HG02884 (cell line): ENCODE data around the gene TPSB2.
"Not testable (repeated sequence)": the region's sequence is repeated elsewhere in the genome, so short reads cannot be mapped to it uniquely, and the experiment has no call there.

ENCODE experiments used
- ATAC-seq: cut with Tn5 transposase; IDR thresholded peaks from one replicate; pipeline ENCODE4 v1.9.1; 2021; ENCODE audit warnings: mild to moderate bottlenecking, moderate library complexity; ENCODE audit not compliant: unreplicated experiment

The TPSB2 gene

DNA sequence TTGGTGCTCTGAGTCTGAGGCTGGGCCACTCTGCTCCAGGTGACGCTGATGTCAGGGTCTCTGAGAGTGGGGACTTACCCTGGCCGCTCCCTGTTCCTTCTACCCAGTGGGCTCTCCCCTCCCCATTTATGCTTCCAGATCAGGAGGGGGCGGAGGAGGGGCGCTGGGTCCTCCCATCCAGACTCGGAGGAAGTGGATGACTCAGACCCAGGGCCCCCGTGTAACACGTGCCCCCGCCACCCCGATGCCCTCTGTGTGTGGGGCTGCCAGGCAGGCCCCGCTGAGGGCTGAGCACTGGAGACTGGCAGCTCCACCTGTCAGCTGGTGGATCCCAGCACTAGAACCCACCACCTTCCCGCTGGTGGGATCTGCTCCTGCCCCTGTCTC, at the start of gene TPSB2:
TPSB2 (minus strand) TSS at position 101 of the 387 bp plus-strand sequence. CDS start 233 bp downstream, outside the sequence.
- not testable (repeated sequence) for ATAC-seq

DNA sequence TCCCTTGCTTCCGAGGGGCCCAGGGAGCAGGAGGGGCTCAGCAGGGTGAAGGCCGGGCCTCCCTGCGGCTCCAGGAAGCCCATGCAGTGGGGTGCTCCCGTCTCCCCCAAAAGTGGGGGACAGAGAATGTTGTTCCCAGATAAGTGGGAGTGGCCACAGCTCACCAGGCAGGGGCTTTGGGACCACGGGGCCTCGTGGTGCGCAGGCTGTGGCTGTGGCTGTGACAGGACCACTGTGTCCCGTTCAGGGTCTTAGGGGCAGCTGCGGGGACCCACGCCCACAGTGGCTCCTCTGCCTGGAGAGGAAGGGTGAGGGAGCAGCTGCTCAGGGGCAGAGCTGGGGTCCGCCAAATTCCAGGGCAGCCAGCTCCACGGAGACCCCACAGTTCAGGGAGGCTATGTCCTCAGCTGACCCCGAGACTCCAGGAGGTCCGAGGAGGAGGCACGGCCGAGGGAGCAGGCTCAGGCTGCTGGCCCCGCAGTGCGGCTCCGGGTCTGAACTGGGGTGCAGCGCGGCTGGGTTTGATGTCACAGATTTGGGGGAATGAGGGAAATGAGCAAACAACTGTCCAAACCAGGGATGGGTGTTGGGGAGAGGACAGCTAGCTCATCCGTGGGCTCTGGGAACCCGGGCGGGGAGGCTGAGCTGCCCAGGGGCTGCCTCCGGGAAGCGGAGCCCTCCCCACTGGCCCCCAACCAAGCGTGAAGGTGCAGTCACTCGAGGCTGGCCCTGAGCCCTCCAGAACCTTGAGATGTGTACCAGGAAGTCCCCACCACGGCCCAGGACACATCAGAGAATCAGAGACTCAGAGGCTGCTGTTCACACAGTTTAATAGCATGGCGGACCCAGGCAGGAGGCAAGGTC, 49.3 kb upstream of the TPSB2 start:
- ATAC-seq: no peak

DNA sequence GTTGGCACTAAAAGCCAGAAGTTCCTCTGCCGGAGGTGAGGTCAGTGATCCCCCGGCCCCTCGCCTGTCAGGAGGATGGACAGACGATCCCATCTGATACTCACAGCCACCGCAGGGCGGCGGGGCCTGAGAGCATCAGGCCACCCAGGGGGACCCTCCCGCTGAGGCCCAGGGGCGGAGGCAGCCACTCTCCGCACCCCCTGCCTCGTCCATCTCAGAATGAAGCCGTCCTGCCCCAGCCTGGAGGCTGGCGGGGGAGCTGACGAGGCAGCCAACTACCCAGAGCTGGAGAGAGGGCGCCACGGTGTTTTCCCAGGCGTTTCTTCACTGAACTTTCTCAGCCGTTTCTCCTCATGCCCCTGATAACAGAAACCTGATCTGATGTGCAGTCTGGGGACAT, 48.5 kb upstream of the TPSB2 start:
- ATAC-seq: no peak

DNA sequence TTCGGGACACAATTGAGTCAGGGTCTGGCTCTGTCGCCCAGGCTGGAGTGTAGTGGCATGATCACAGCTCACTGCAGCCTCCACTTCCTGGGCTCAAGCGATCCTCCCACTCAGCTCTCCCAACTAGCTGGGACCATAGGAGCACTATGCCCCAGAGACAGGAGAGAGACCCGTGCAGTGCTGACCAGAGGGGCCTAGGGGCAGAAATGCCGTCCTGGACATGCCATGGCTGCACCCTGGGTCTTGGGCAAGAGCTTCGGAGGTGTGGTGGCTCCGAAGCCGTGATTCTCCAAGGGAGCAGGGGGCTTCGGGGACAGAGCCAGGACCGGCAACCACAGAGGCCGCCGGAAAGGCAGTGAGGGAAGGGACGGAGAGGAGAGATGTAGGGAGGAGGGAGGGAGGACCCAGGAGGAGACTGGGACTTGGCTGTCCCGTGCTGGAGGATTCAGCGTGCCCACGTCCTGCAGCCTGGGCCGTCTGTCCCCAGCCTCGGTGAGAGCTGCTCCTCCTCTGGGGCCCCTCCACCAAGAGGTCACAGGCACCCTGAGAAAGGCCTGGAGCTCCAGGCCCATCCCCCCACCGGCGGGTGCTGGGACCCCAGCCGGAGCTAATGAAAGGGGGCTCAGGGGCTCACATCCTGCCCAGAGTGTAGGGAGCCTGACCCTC, 47.8 kb upstream of the TPSB2 start:
- no peak for ATAC-seq

DNA sequence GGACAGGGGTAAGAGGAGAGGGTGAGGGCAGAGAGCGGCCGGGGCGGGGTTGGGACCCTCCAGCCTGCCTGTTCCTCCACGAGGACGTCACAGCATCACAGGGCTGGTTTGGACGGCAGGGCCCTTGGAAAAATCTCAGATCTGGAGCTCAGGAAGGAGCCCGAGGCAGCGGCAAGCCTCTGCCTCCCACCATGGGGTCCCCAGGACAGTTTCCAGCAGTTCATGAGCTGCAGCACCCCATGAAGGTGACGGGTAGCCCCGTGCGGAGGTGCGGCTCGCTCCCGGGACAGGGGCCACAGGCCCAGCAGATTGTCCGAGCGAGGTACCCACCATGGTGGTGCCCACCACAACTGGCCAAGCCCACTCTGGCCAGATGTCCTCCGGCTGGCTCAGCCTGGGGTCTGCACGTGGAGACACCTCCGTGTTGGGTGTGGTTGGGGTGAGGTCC, 47.2 kb upstream of the TPSB2 start:
- ATAC-seq: no peak

DNA sequence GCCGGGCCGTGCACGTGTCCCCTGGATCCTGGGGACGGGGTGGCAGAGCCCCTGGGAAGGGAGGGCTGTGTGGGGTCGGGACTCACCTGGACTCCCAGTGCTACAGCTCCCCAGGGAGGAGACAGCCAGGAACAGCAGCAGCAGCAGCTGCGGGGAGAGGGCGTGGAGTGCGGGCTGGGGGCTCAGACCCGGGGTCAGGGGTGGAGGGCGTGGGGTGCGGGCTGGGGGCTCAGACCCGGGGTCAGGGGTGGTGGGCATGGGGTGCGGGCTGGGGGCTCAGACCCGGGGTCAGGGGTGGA, 46.5 kb upstream of the TPSB2 start:
- no peak for ATAC-seq

DNA sequence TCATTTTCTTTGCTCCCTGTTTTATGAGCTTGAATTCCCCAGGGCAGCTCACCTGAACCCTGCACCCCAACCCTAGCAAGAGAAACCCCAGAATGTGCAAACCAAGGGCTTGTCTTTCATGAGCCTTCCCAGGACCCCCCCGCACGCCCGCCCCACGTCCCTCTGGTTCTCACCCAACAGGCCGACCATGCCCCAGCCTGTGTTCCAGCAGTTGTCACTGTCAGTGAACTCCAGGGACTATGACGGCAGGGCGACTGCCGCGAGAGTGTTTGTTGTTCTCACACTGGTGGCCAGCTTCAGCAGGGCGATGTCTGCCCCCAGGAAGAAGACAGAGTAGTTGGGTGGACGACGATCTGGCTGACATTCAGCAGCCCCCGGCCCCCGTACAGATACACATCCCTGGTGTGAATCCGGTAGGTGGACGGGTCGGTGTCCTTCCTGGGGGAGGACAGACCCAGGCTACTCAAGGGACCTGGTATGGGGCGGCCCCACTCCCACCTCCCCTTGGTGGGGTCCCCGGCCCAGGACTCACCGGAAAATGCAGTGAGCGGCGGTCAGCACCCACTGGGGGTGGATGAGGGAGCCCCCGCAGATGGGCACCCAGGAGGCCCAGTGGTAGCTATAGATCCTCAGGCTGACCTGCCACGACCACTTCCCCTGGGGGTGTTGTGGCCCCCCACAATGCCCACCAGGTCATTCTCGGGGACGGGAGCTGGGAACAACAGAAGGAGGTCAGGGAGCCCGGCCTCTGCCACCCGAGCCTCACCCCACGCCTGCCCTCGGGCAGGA, 46.0 kb upstream of the TPSB2 start:
- ATAC-seq: no peak

DNA sequence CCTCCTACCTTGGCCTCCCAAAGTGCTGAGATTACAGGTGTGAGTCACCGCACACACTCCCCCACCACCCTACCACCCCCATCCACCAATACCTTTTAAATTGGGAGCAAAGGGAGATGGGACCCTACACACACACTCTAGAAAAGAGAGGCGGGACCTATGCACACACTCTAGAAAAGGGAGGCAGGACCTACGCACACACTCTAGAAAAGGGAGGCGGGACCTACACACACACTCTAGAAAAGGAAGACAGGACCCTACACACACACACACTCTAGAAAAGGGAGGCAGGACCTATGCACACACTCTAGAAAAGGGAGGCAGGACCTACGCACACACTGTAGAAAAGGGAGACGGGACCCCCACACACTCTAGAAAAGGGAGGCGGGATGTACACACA, 44.8 kb upstream of the TPSB2 start:
- ATAC-seq: no peak

DNA sequence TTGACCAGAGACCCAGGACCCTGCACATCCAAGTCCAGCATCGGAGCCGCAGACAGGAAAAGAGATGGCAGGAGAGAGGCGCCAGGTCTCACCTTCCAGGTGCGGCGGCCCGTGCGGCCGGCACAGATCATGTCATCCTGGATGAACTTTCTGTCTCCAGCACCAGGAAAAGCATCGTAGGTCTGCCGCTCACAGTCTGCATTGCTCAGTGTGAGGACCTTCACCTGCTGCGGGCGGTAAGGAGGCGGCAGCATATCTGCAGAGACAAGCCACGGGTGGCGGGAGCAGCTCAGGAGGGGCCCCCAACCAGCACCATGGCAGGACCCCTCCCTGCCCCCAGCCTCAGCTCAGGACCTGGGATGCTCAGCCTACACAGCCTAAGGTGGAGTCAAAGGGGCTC, 43.8 kb upstream of the TPSB2 start:
- ATAC-seq: no peak

DNA sequence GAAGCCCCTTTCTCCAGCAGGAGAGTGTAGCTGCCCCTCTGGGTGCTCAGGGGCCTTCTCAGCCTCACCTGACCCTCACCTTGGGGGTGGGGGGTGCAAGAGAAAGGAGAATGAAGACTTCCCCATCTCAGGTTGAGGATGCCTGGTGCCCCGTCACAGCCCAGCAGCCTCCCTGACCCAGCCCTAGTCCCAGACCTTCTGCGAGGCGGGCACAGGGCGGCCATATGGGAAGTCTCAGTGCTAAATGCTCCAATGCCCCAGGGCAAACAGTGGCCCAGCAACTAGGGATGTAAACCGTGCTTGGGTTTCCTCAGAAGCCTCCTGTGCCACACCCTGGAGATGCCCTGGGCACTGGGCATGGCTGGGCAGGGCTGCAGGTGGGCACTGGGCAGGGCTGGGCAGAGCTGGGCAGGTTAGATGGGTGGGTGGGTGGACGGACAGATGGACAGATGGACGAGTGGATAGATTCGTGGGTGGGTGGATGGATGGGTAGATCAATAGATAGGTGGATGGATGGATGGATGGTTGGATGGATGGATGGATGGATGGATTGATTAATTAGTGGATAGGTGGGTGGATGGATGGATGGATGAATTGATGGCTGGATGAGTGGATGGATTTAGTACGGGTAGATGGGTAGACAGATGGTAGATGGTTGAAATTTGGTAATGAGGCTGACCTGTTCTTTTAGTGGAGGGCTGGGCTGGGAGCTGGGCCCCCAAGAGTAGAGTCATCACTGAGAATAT, 42.6 kb upstream of the TPSB2 start:
- no peak for ATAC-seq

DNA sequence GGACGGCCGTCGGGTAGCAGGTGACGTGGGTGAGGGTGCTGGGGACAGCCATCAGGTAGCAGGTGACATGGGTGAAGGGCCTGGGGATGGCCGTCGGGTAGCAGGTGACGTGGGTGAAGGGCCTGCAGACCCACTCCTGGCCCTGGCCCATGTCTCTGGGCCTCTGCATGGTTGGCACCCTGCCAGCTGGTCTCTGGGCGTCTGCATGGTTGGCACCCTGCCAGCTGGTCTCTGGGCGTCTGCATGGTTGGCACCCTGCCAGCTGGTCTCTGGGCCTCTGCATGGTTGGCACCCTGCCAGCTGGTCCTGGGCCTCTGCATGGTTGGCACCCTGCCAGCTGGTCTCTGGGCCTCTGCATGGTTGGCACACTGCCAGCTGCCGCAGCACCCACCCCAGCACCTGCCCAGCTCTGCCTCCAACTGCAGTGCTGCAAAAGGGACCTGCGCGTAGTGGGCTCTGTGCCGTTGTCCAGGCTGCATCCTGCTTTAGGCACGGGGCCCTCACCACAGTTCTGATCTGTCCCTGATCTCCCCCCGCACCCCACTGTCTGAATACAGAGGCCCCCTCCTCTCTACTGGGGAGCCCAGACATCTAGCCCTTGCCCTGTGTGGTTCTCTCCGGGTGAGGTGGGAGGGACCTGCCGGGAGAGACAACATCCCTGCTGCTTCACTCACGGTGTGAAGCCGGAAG, 41.9 kb upstream of the TPSB2 start:
- not testable (repeated sequence) for ATAC-seq

DNA sequence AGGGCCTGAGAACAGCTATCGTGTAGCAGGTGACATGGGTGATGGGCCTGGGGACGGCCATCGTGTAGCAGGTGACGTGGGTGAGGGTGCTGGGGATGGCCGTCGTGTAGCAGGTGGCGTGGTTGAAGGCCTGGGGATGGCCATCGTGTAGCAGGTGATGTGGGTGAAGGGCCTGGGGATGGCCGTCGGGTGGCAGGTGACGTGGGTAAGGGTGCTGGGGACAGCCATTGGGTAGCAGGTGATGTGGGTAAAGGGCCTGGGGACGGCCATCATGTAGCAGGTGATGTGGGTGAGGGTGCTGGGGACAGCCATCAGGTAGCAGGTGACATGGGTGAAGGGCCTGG, 41.4 kb upstream of the TPSB2 start:
- no peak for ATAC-seq

DNA sequence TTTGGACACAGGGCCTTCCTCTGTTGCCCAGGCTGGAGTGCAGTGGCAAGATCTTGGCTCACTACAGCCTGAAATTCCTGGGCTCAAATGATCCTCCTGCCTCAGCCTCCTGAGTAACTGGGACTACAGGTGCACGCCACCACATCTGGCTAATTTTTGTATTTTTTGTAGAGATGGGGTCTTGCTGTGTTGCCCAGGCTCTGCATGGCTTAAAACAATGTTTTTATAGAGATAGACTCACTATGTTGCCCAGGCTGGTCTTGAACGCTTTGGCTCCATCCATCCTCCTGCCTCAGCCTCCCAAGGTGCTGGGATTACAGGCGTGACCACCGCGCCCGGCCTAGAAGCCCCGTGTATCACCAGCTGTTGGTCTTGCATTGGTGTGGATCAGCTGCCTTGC, 39.4 kb upstream of the TPSB2 start:
- ATAC-seq: not testable (repeated sequence)

DNA sequence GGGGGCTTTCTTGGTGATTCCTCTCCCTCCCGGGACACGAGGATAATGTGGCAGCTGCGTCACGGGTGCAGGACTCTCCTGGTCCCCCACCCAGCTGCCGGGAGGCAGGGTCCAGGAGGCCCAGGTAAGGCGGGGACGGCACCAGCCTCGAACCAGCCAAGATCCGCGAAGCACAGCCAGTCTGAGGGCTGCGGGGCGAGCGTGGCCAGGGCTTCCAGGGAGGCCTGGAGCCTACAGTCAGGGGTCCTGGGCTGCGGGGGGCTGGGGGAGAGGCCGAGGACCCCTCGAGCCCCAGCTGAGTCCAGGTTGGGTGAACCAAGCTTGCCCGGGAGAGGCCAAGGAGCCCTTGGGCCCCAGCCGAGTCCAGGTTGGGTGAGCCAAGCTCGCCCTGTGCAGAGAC, 35.8 kb upstream of the TPSB2 start:
- ATAC-seq: no peak

DNA sequence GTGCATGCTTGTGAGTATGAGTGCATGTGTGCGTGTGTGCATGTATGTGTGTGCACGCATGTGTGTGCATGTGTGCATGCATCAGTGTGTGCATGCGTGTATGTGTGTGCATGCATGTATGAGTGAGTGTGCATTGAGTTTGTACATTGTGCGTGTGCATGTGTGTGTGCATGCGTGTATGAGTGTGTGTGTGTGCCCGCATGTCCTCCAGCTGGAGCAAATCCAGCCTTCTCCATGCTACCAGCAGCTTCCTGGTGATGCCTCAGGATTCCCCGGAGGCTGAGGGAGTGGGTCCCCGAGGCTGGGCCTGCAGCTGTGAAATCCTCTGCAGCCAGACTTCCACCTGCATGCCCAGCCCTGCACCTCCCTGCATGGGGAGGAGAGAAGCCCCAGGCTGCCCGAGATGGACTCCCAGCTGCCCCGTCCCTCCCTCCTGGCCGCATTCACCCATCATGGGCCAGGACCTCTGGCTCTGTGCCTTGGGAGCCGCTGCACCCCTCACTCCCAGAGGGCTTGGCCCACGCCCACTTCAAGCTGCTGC, 35.2 kb upstream of the TPSB2 start:
- ATAC-seq: no peak

DNA sequence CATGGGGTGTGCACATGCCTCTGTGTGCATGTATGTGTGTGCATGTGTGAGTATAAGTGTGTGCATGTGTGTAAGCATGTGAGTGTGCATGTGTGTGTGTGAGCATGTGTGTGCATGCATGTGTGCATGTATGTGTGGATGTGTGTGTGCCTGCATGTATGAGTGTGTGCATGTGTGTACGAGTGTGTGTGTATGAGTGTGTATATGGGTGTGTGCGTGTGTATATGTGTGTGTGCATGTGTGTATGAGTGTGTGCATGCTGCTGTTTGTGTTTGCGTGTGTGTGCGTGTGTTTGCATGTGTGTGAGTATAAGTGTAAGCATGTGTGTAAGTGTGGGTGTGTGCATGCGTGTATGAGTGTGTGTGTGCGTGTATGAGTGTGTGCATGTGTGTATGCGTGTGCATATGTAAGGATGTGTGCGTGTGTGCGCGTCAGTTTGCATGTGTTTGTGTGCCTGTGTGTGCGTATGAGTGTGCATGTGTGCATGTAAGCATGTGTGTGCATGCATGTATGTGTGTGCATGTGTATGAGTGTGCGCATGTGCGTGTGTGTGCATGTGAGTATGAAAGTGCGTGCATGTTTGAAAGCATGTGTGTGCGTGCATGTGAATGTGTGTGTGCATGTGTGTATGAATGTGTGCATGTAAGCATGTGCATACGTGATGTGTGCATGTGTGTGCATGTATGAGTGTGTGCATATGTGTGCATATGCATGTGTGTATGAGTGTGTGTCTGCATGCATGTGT, 34.5 kb upstream of the TPSB2 start:
- no peak for ATAC-seq

DNA sequence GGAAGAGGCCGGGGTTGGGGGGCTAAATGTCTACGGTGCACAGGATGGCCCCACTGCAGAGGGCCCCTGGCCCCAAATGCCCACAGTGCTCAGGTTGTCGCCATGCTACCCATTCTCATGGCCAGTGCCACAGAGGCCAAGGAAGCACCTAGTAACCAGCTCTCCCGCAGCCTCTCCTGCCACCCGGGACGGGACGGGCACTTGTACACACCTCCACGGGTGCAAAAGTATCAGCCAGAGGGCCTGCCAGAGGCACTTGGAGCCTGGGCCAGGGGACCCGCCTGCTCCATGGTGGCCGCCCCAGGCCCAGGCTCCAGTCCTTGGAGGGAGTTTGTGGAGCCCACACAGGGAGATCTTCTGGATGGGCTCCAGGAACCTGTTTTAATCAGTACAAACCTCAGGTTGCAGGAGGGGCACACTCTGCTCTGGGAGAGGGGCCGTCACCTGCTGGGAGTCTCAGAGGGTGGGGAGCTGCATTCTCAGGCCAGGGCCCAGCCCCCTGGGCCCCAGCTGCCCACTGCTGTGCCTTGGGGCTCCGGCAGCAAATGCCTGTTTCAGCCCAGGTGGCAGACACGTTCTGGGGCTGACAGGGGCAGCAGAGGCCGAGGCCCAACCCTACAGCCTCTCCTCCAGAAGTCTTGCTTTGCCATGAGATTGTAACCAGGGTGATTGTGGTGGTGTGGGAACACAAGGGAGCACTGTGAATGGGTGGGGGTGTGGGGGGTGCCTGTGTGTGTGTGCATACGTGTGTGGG, 33.8 kb upstream of the TPSB2 start:
- ATAC-seq: no peak

DNA sequence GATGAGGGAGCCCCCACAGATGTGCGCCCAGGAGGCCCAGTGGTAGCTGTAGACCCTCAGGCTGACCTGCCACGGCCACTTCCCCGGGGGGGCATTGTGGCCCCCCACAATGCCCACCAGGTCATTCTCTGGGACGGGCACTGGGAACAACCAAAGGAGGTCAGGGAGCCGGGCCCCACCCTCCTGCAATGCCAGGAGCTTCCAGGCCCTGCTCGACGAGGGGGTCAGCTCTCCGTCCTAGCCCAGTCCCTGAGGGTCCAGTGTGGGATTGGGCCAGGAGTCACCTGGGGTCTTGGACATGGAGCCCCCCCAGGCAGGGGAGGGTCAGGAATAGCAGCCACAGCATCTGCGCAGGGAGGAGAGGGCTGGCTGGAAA, 32.9 kb upstream of the TPSB2 start:
- ATAC-seq: no peak
